Type B pancreatic cell (in vitro differentiated cells): Measurements from ENCODE around the gene CRAMP1. TPM values are rescaled to one million over a fixed set of nuclear protein-coding genes. Genes with fewer than 3 reads are reported as not detected.

Experiments used
- DNase-seq: peaks from one replicate; pipeline ENCODE4 v3.0.0; 2021; ENCODE audit warnings: mixed read lengths; ENCODE audit not compliant: unreplicated experiment; ENCODE audit errors: extremely low spot score
- H3K27ac Mint-ChIP-seq: 2 replicates; pipeline ENCODE4 v1.8.0; 2021; ENCODE audit warnings: mild to moderate bottlenecking, mixed read lengths
- H3K27me3 Mint-ChIP-seq: 2 replicates; pipeline ENCODE4 v1.8.0; 2021; ENCODE audit warnings: mixed read lengths
- H3K36me3 Mint-ChIP-seq: 2 replicates; pipeline ENCODE4 v1.8.0; 2021; ENCODE audit warnings: mixed read lengths
- H3K4me1 Mint-ChIP-seq: one replicate; pipeline ENCODE4 v1.8.0; 2021; ENCODE audit warnings: mixed read lengths; ENCODE audit not compliant: unreplicated experiment
- H3K4me3 Mint-ChIP-seq: 2 replicates; pipeline ENCODE4 v1.8.0; 2021; ENCODE audit warnings: mild to moderate bottlenecking, mixed read lengths
- H3K9me3 Mint-ChIP-seq: 2 replicates; pipeline ENCODE4 v1.8.0; 2021; ENCODE audit warnings: mixed read lengths
- CTCF ChIP-seq: fragments of 200-600 bp; sonication (generic); conservative IDR thresholded peaks from 2 replicates; pipeline ENCODE4 v1.5.0; 2021; ENCODE audit warnings: antibody characterized with exemption, mild to moderate bottlenecking
- total RNA-seq: library from RNA; stranded (reverse); gene quantifications from 2 replicates; pipeline ENCODE4 v1.2.1, GENCODE V29; 2021; ENCODE audit warnings: low replicate concordance

CRAMP1 gene
- total RNA-seq, 1 donor from 2014 or later, result 31.4 TPM

- peak overlapping the region; percentile 59 for H3K27ac Mint-ChIP-seq
- no peak for TF ChIP-seq CTCF
- H3K4me3 Mint-ChIP-seq, result no peak overlapping the region
- peaks cover 4% of the 10 kb centered on the region for H3K4me1 Mint-ChIP-seq
- H3K36me3 Mint-ChIP-seq, result peaks cover 26% of the 10 kb centered on the region
- no peak for DNase-seq
- H3K9me3 Mint-ChIP-seq, result no peaks in the 10 kb centered on the region
- peaks cover 5% of the 10 kb centered on the region for H3K27me3 Mint-ChIP-seq
These were observed 33.9 kb downstream of the CRAMP1 start for GRCh38 chr16:1645914-1646525.

- no peak for TF ChIP-seq CTCF
- H3K4me1 Mint-ChIP-seq, result peaks cover 4% of the 10 kb centered on the region
- no peaks in the 10 kb centered on the region for H3K9me3 Mint-ChIP-seq
- H3K27ac Mint-ChIP-seq, result no peak overlapping the region
- H3K27me3 Mint-ChIP-seq, result peaks cover 12% of the 10 kb centered on the region
- peaks cover 33% of the 10 kb centered on the region for H3K36me3 Mint-ChIP-seq
- H3K4me3 Mint-ChIP-seq, result no peak overlapping the region
- DNase-seq, result no peak
These were observed 35.7 kb downstream of the CRAMP1 start for GRCh38 chr16:1647856-1648255.

- Mint-ChIP-seq H3K27ac (no peak overlapping the region), H3K4me3 (no peak overlapping the region), H3K9me3 (no peaks in the 10 kb centered on the region), H3K36me3 (peaks cover 37% of the 10 kb centered on the region), H3K4me1 (peaks cover 4% of the 10 kb centered on the region), H3K27me3 (peaks cover 12% of the 10 kb centered on the region)
- DNase-seq, result no peak
- TF ChIP-seq CTCF, result no peak
These were observed 38.0 kb downstream of the CRAMP1 start for GRCh38 chr16:1650131-1650530.

GRCh38 chr16:1651094-1651973 is 39.2 kb downstream of the CRAMP1 start:
- H3K9me3 Mint-ChIP-seq, result no peaks in the 10 kb centered on the region
- peak overlapping the region; percentile 75 for H3K4me3 Mint-ChIP-seq
- no peak for DNase-seq
- H3K4me1 Mint-ChIP-seq, result peaks cover 4% of the 10 kb centered on the region
- peak overlapping the region; percentile 91 for H3K27ac Mint-ChIP-seq
- H3K36me3 Mint-ChIP-seq, result peaks cover 32% of the 10 kb centered on the region
- no peak for TF ChIP-seq CTCF
- peaks cover 12% of the 10 kb centered on the region for H3K27me3 Mint-ChIP-seq

- TF ChIP-seq CTCF, result no peak
- Mint-ChIP-seq H3K4me3 (peak overlapping the region; percentile 75), H3K27ac (peak overlapping the region; percentile 91), H3K36me3 (peaks cover 27% of the 10 kb centered on the region), H3K9me3 (no peaks in the 10 kb centered on the region), H3K4me1 (peaks cover 4% of the 10 kb centered on the region), H3K27me3 (peaks cover 12% of the 10 kb centered on the region)
- DNase-seq, result no peak
These were observed 39.8 kb downstream of the CRAMP1 start for GRCh38 chr16:1651974-1652312.
